Activated CD8-positive, alpha-beta T cell treated with anti-CD3 and anti-CD28 coated beads, Interleukin-2, amount 10 ng/mL, durations not matched to agents 7 days and 5 days (primary cell): ENCODE results near the gene KRT75. TPM values are rescaled to one million over a fixed set of nuclear protein-coding genes. Genes with fewer than 3 reads are reported as not detected.

Experiments used
- ATAC-seq: fragments of 150-1000 bp; cut with Tn5 transposase; one replicate; pipeline ENCODE4 v1.10.0; 2021; ENCODE audit warnings: moderate library complexity
- CTCF ChIA-PET: fragments of 350-600 bp; sonication (Branson Sonifier 250); formaldehyde crosslinking; loops from one replicate; lab custom pipeline; 2021; ENCODE audit warnings: antibody characterized with exemption; lab: Charles Lee
- POLR2A ChIA-PET: fragments of 350-600 bp; sonication (Branson Sonifier 250); formaldehyde crosslinking; loops from one replicate; lab custom pipeline; 2021; ENCODE audit warnings: antibody characterized with exemption; lab: Charles Lee
- DNase-seq: peaks from one replicate; pipeline ENCODE4 v3.0.0-alpha.2; 2020
- H3K27ac Mint-ChIP-seq: one replicate; pipeline ENCODE4 v1.8.0; 2021; ENCODE audit warnings: mild to moderate bottlenecking, mixed read lengths
- H3K27me3 Mint-ChIP-seq: one replicate; pipeline ENCODE4 v1.8.0; 2021; ENCODE audit warnings: low read depth, mixed read lengths
- H3K36me3 Mint-ChIP-seq: one replicate; pipeline ENCODE4 v1.8.0; 2021; ENCODE audit warnings: low read depth, mixed read lengths
- H3K4me1 Mint-ChIP-seq: one replicate; pipeline ENCODE4 v1.8.0; 2021; ENCODE audit warnings: low read depth, mixed read lengths
- H3K4me3 Mint-ChIP-seq: one replicate; pipeline ENCODE4 v1.8.0; 2021; ENCODE audit warnings: mild to moderate bottlenecking, mixed read lengths
- H3K9me3 Mint-ChIP-seq: one replicate; pipeline ENCODE4 v1.8.0; 2022; ENCODE audit warnings: mixed read lengths; ENCODE audit not compliant: insufficient read depth
- total RNA-seq, 2 experiments: library from RNA; stranded (reverse); gene quantifications; one replicate each; pipeline ENCODE4 v1.2.3, GENCODE V29; 2021

The KRT75 gene
- total RNA-seq, 2 experiments from 2014 or later, result not detected

DNA sequence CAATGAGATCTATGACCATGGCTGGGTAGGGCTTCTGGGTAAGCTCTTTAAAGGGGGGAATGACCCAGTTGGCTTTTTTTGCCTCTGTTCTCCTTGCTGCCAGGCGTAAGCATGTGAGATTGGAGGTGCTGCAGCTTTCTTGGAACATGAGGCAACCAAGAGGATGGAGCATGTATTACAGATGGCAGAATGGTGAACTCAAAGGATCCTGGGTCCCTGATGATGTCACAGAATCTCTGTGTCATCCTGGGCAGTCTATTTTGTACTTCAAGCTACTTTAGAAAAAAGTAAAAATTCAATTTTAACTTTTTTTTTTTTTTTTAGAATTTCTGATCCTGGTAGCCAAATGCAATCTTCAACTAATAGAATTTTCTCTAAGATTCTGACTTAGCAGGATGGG lies 36.0 kb downstream of the KRT75 start:
- Mint-ChIP-seq H3K4me1 (no peaks in the 10 kb centered on the region), H3K36me3 (no peaks in the 10 kb centered on the region), H3K27ac (no peak overlapping the region), H3K27me3 (peaks cover 5% of the 10 kb centered on the region), H3K9me3 (no peaks in the 10 kb centered on the region), H3K4me3 (no peak overlapping the region)
- ChIA-PET POLR2A (no interaction called here), CTCF (interaction anchor here (1.1 to 1.3 kb wide), 3 partner anchors 119 to 472 kb away, joined by 3 to 4 read pairs (median 3); no protein-coding TSS in a partner anchor)
- ATAC-seq (no peak), DNase-seq (no peak)

DNA sequence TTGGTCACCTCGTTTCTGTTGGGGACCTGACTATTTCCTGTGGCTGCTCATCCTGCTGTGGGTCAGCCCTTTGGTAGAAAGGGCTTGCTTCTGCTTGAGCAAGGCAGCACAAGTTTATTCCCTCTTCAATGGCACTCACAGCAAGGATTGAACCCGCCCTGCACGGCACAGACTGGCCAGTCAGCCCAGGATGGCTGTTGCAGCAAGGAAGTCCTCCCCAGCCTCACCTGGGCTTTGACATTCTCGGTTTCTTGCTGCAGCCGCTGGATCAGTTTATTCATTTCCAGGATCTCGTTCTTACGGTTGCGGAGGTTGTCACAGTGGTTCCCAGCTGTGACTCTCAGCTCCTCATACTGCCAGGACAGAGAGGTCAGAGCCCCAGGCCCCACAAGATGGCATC lies 37.5 kb downstream of the KRT75 start:
- Mint-ChIP-seq H3K36me3 (no peaks in the 10 kb centered on the region), H3K27me3 (peaks cover 5% of the 10 kb centered on the region), H3K4me3 (no peak overlapping the region), H3K27ac (no peak overlapping the region), H3K4me1 (no peaks in the 10 kb centered on the region), H3K9me3 (no peaks in the 10 kb centered on the region)
- POLR2A ChIA-PET, result no interaction called here
- DNase-seq (no peak), ATAC-seq (no peak)
- CTCF ChIA-PET, result interaction anchor here (0.7 kb wide), 1 partner anchor 32 kb away, joined by 3 read pairs; no protein-coding TSS in a partner anchor

DNA sequence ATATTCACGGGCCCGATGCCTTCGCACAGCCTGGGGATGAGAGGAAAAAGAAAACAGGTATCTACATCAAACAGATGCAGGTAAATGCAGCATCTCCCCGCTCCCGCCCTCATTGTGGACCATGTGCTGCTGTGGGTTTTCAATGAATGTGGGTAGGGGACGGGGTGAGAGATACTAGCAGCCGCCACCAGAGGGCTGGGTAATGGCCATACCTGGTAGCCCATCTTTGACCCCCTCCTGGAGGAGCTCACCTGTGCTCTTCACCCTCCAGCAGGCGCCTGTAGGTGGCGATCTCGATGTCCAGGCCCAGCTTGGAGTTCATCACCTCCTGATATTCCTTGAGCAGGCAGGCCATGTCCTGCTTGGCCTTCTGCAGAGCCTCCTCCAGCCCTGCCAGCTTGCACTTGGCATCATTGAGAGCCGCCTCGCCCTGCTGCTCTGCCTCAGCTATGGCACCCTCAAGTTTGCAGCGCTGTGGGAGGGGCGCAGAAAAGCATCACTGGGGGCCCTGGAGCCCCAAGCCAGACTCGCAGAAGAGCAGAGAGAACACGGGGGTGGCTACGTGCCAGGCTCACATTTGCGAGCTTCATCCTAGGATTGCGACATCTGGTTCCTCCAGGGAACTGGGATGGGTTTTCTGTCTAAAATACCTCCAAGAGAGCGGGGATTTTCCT lies 38.3 kb downstream of the KRT75 start:
- ATAC-seq (no peak), DNase-seq (no peak)
- H3K36me3 Mint-ChIP-seq, result no peaks in the 10 kb centered on the region
- H3K9me3 Mint-ChIP-seq, result no peaks in the 10 kb centered on the region
- no peaks in the 10 kb centered on the region for H3K4me1 Mint-ChIP-seq
- no peak overlapping the region for H3K4me3 Mint-ChIP-seq
- no peak overlapping the region for H3K27ac Mint-ChIP-seq
- CTCF ChIA-PET, result interaction anchor here (0.7 to 2.8 kb wide), 5 partner anchors 13 to 478 kb away, joined by 3 to 7 read pairs (median 3); no protein-coding TSS in a partner anchor
- POLR2A ChIA-PET, result no interaction called here
- peaks cover 5% of the 10 kb centered on the region for H3K27me3 Mint-ChIP-seq

DNA sequence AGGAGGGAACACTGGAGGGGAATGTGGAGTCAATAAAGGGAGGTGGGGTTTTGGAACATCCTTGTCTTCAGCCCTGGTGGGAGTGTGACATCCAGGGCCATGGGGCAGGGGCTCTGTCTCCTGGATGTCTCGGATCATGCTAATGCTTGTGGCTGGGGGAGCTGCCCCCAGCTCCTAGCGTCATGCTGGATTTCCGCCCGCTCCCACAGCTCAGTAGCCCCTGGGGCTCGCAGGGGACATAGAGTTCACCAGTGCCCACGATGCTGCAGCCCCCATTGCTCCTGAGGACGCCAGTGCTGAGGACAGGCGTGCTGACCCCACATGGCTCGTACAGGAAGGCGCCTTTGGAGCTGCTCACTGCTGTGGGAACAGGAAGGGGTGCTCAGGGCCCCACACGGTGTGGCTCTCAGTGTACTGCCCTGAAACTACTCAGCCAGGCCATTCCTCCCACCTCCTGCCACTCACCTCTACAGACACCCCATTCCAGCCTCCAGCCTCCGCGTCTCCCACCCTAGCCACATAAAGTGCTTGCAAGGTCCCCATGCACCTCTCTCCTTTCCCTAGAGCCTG lies 39.2 kb downstream of the KRT75 start:
- no peak for ATAC-seq
- Mint-ChIP-seq H3K27me3 (peaks cover 5% of the 10 kb centered on the region), H3K27ac (no peak overlapping the region), H3K4me1 (no peaks in the 10 kb centered on the region), H3K36me3 (no peaks in the 10 kb centered on the region), H3K9me3 (no peaks in the 10 kb centered on the region), H3K4me3 (no peak overlapping the region)
- POLR2A ChIA-PET, result no interaction called here
- CTCF ChIA-PET, result interaction anchor here (0.9 to 2.8 kb wide), 3 partner anchors 13 to 33 kb away, joined by 3 to 7 read pairs (median 7); no protein-coding TSS in a partner anchor
- no peak for DNase-seq

DNA sequence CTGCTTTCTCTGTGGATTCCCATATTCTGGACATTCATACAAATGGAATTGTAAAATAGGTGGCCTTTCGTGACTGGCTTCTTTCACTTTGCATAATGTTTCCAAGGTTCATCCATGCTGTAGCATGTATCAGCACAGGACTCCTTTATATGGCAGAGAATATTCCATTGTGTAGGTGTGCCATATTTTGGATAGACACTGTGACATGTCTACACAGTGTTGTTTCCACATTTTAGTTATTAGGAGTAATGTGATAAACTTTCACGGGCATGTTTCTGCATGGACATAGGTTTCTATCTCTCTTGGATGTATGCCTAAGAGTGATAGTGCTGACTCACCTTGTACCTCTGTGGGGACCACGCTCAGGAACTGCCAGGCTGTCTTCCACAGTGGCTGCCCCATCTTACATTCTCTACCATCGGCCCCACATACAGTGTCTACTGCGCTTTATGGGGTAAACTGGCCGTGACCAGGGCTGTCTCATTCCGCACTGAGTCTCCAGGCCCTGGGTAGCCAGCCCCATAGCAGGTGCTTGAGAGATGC lies 41.6 kb downstream of the KRT75 start:
- ATAC-seq, result no peak
- POLR2A ChIA-PET, result no interaction called here
- Mint-ChIP-seq H3K27ac (no peak overlapping the region), H3K27me3 (peaks cover 7% of the 10 kb centered on the region), H3K4me3 (no peak overlapping the region), H3K4me1 (no peaks in the 10 kb centered on the region), H3K9me3 (no peaks in the 10 kb centered on the region), H3K36me3 (no peaks in the 10 kb centered on the region)
- DNase-seq, result no peak
- CTCF ChIA-PET, result interaction anchor here (0.6 to 1.0 kb wide), 2 partner anchors 11 to 52 kb away, joined by 3 read pairs; no protein-coding TSS in a partner anchor

DNA sequence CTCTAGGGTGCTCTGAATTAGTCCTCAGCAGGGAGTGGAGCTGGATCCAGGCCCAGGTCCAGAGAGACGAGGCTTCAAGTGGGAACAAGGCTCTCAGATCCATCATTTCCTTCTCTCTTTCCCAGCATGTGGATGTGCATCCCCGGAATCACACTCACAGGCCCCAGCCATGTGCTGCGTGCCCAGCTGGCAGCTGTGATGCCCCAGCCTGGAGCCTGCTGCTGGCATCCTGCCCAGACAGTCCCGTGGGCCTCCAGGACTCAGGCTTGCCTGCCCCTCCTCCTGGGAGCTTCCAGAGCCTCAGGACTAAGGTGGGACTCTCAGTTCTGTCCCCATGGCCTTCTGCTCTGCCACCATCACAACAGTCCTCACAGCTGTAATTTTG lies 42.6 kb downstream of the KRT75 start:
- no peak overlapping the region for H3K4me3 Mint-ChIP-seq
- ChIA-PET POLR2A (no interaction called here), CTCF (interaction anchor here (1.0 to 1.4 kb wide), 2 partner anchors 10 to 479 kb away, joined by 3 read pairs; no protein-coding TSS in a partner anchor)
- H3K9me3 Mint-ChIP-seq, result no peaks in the 10 kb centered on the region
- DNase-seq (no peak), ATAC-seq (no peak)
- no peaks in the 10 kb centered on the region for H3K36me3 Mint-ChIP-seq
- no peak overlapping the region for H3K27ac Mint-ChIP-seq
- H3K27me3 Mint-ChIP-seq, result peaks cover 7% of the 10 kb centered on the region
- H3K4me1 Mint-ChIP-seq, result no peaks in the 10 kb centered on the region

DNA sequence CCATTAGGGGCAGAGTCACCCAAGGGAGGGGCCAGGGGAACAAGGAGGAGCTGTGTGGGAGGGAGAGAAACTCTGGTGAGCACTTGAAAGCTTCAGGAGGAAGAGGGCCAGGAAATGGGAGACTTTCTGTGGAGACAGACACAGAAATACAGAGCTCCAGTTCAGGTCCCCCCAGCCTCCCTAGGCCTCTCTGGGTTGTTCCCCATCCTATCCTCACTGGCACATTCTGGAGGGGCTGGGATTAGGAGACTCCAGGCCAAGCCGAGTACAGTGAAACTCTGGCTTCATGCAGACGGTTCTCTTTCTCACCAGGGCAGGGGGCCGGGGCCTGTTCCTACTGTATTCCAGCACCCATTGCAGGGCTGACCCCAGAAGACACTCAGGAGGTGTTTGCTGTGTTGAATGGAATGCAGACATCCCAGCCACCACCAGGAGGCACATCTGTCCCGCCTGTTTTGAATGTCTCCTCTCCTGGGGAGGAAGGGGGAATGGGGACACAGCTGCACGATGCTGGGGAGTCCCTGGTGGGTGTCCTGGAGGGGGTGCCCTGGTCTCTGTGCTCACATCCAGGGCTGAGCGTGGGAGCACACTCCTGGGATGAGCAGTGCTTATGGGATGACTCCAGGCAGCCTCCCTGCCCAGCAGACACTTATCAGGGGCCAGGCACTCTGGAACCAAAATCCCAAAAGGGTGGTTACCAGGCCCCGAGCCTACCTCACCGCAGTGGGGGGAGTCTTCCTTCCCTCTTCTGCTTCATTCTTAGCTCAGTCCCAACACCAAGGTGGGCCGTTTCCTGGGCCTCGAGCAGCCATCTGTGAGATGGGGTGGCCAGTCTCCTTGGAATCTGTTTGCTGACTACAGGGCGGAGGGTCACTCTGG lies 43.2 kb downstream of the KRT75 start:
- ChIA-PET POLR2A (no interaction called here), CTCF (interaction anchor here (1.0 to 1.4 kb wide), 2 partner anchors 9 to 480 kb away, joined by 3 read pairs; no protein-coding TSS in a partner anchor)
- Mint-ChIP-seq H3K27me3 (peaks cover 11% of the 10 kb centered on the region), H3K4me1 (no peaks in the 10 kb centered on the region), H3K27ac (no peak overlapping the region), H3K36me3 (no peaks in the 10 kb centered on the region), H3K4me3 (no peak overlapping the region), H3K9me3 (no peaks in the 10 kb centered on the region)
- ATAC-seq, result peak; percentile 25
- no peak for DNase-seq

DNA sequence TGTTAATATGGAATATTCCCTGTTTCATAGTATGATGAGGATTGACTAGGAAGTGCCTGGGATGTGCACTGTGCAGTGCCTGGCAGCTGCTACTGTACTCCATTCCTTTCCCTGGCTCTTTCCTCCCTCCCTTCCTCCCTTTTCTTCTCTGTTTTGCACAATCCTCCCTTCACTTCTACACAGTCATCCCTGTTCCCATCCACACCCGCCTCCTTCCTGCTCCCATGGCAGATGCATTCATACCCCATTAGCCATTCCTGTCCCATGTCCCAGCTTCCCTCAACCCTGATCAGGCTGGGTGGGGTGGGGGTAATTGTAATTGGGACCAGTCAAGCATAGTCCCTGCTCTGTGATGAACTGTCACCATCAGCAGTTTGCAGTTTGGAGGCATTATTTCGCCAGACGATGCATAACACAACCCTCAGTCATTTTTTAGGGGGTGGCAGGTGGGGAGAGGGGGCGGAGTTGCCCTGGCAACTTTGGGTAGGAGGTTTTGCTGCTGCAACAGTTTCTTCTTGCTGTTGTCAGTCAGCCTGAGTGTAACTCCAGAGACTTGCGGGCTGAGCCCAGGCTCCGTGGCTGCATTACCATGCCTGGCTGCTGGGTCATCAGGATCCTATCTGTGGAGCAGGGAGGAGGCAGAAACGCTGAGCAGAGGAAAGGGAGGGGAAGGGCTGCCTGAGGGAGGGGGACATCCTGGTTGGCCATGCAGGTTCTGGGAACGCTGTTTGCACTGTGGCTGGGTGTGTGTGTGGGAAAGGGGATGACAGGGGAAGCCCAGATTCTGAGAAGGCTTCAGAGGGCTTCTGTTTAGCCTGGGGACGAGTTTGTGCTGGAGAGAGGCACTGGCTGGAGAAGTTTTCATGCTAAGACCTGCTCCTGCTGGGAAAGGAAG lies 44.6 kb downstream of the KRT75 start:
- no peak for ATAC-seq
- ChIA-PET CTCF (no interaction called here), POLR2A (no interaction called here)
- Mint-ChIP-seq H3K27ac (no peak overlapping the region), H3K27me3 (peaks cover 11% of the 10 kb centered on the region), H3K4me1 (no peaks in the 10 kb centered on the region), H3K4me3 (no peak overlapping the region), H3K36me3 (no peaks in the 10 kb centered on the region), H3K9me3 (no peaks in the 10 kb centered on the region)
- no peak for DNase-seq

DNA sequence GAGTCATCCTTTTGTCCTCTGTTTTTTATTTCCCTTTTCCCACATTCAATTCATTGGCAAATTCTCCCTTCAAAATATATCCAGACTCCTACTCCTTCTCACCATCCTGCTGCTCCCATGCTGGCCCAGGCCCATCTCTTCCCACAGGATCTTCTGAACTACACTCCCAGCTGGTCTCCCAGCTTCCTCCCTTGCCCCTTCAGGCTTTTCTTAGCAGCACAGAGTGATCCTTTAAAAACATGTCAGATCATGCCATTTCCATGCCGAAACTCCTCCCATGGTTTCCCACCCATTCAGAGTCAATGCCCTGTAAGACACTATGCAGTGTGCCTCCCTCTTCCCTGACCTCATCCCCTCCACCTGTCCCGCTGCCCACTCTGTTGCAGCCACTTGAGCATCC lies 46.3 kb downstream of the KRT75 start:
- DNase-seq (no peak), ATAC-seq (no peak)
- Mint-ChIP-seq H3K9me3 (no peaks in the 10 kb centered on the region), H3K27me3 (peaks cover 11% of the 10 kb centered on the region), H3K27ac (no peak overlapping the region), H3K4me3 (no peak overlapping the region), H3K36me3 (no peaks in the 10 kb centered on the region), H3K4me1 (peaks cover 12% of the 10 kb centered on the region)
- ChIA-PET CTCF (no interaction called here), POLR2A (no interaction called here)

DNA sequence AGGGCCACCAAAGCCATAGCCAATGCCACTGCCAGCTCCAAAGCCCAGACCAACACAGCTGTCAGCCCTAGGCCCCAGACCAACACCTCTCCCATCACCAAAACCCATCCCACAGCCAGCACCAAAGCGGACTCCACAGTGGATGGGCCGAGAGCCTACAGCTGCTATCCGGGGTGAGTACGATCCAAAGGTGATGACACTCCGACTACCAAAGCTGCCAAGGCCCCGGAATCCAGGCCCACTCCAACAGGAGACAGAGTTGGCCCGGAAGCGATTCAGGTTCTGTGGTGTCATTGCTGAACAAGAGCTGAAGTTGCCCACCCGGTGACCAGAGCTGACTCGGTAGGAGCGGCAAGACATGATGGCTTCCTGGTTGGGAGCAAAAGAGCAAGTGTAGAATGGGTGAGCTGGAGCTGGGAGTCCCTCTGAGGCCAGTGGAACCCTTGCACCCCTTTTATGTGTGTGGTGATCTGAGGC lies 48.9 kb downstream of the KRT75 start, which contains the start of gene KRT84:
Gene KRT84 (minus strand): TSS at position 427 of the 477 bp plus-strand sequence. CDS start 67 bp downstream, at position 360.
- ATAC-seq, result no peak
- H3K9me3 Mint-ChIP-seq, result no peaks in the 10 kb centered on the region
- ChIA-PET POLR2A (no interaction called here), CTCF (interaction anchor here (1.4 to 1.6 kb wide), 2 partner anchors 9 to 13 kb away, joined by 4 to 5 read pairs; no protein-coding TSS in a partner anchor)
- H3K4me3 Mint-ChIP-seq, result no peak within 1 kb of the TSS
- no peak for DNase-seq
- H3K36me3 Mint-ChIP-seq, result no peaks in the 10 kb centered on the region
- H3K4me1 Mint-ChIP-seq, result peaks cover 28% of the 10 kb centered on the region
- peaks cover 11% of the 10 kb centered on the region for H3K27me3 Mint-ChIP-seq
- H3K27ac Mint-ChIP-seq, result no peak within 1 kb of the TSS
